DOHH2 (cell line): Measurements from ENCODE around the gene RDM1.
"Not testable (repeated sequence)": the region's sequence is repeated elsewhere in the genome, so short reads cannot be mapped to it uniquely, and the experiment has no call there.

ENCODE experiments used
- H3F3A ChIP-seq: fragments of 200-600 bp; sonication (generic), shearing (Covaris generic); 2 replicates; pipeline ENCODE4 v1.6.0; 2016; ENCODE audit warnings: antibody characterized with exemption, mild to moderate bottlenecking; ENCODE audit not compliant: control insufficient read depth, insufficient read depth
- H3K27ac ChIP-seq: fragments of 200-600 bp; sonication (generic); 2 replicates; pipeline ENCODE4 v1.5.1; 2014; ENCODE audit warnings: low read depth, mild to moderate bottlenecking, low read length, moderate library complexity
- H3K27me3 ChIP-seq: fragments of 200-600 bp; sonication (generic); 2 replicates; pipeline ENCODE4 v1.6.1; 2014; ENCODE audit warnings: mild to moderate bottlenecking, low read length, mixed read lengths; ENCODE audit not compliant: control insufficient read depth
- H3K36me3 ChIP-seq: fragments of 200-600 bp; sonication (generic); 2 replicates; pipeline ENCODE4 v1.6.1; 2014; ENCODE audit warnings: mild to moderate bottlenecking, low read length, moderate library complexity, mixed read lengths; ENCODE audit not compliant: control insufficient read depth
- H3K4me1 ChIP-seq: fragments of 200-600 bp; sonication (generic); 2 replicates; pipeline ENCODE4 v1.6.1; 2014; ENCODE audit warnings: mild to moderate bottlenecking, low read length, mixed read lengths; ENCODE audit not compliant: control insufficient read depth
- H3K4me2 ChIP-seq: fragments of 200-600 bp; sonication (generic); 2 replicates; pipeline ENCODE4 v1.6.0; 2014; ENCODE audit warnings: mild to moderate bottlenecking, low read length, moderate library complexity
- H3K4me3 ChIP-seq: fragments of 200-600 bp; sonication (generic); 2 replicates; pipeline ENCODE4 v1.5.1; 2014; ENCODE audit warnings: mild to moderate bottlenecking, low read length, mixed read lengths
- H3K79me2 ChIP-seq: fragments of 200-600 bp; sonication (generic); 2 replicates; pipeline ENCODE4 v1.6.1; 2014; ENCODE audit warnings: mild to moderate bottlenecking, low read length, mixed read lengths; ENCODE audit not compliant: control insufficient read depth
- H3K9me2 ChIP-seq: fragments of 200-600 bp; sonication (generic); replicated peaks from 2 replicates; pipeline ENCODE4 v1.6.1; 2014; ENCODE audit warnings: mild to moderate bottlenecking, low read length, mixed read lengths; ENCODE audit not compliant: control insufficient read depth
- H3K9me3 ChIP-seq: fragments of 200-600 bp; sonication (generic); 2 replicates; pipeline ENCODE4 v1.6.1; 2014; ENCODE audit warnings: antibody characterized with exemption, low read length, mixed read lengths; ENCODE audit not compliant: control insufficient read depth, insufficient read depth
- H4K20me1 ChIP-seq: fragments of 200-600 bp; sonication (generic); 2 replicates; pipeline ENCODE4 v1.6.0; 2014; ENCODE audit warnings: low read depth, mild to moderate bottlenecking, antibody characterized with exemption, low read length, moderate library complexity; ENCODE audit not compliant: control insufficient read depth, insufficient read depth
- EZH2phosphoT487 ChIP-seq: fragments of 200-600 bp; sonication (generic); IDR thresholded peaks from 2 replicates; pipeline ENCODE4 v1.6.1; 2017; ENCODE audit warnings: borderline replicate concordance, mild to moderate bottlenecking, antibody characterized with exemption, low read length, moderate library complexity, mixed read lengths
- TF ChIP-seq, protein P1 (sequence below): fragments of 200-600 bp; sonication (generic); IDR thresholded peaks from one replicate; pipeline ENCODE4 v1.5.1; 2014; ENCODE audit warnings: antibody characterized with exemption, mild to moderate bottlenecking, low read depth, low read length; ENCODE audit not compliant: poor library complexity, severe bottlenecking

RDM1 gene

DNA sequence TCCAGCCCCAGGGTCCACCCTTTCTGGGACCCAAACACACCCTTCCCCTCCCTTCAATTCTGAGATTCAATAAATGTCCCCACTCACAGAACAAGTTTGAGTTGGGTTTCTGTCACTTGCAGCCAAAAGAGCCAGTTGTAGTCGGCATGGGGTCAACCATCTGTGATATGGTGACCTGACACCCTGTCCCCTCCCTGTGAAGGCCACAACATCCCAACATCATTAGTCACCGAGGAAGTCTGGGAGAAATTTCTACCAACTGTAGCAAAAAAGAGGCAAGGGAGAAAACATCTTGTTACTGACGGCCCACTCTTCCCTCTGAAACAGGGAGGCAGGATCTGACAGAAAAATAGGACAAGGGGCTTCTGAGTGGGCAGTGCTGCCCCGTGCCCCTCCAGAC is 13.6 kb upstream of the RDM1 start:
- H3K4me2 ChIP-seq, result no peak overlapping the region
- H3K4me1 ChIP-seq, result no peaks in the 10 kb centered on the region
- H3K9me2 ChIP-seq, result no peaks in the 10 kb centered on the region
- no peaks in the 10 kb centered on the region for H3K36me3 ChIP-seq
- no peaks in the 10 kb centered on the region for H3K27me3 ChIP-seq
- H3K4me3 ChIP-seq, result no peak overlapping the region
- H4K20me1 ChIP-seq, result no peaks in the 10 kb centered on the region
- no peak overlapping the region for H3K27ac ChIP-seq
- no peaks in the 10 kb centered on the region for H3F3A ChIP-seq
- H3K9me3 ChIP-seq, result no peaks in the 10 kb centered on the region
- H3K79me2 ChIP-seq, result no peaks in the 10 kb centered on the region
- no peak for TF ChIP-seq EZH2phosphoT487
- TF ChIP-seq, protein P1, sequence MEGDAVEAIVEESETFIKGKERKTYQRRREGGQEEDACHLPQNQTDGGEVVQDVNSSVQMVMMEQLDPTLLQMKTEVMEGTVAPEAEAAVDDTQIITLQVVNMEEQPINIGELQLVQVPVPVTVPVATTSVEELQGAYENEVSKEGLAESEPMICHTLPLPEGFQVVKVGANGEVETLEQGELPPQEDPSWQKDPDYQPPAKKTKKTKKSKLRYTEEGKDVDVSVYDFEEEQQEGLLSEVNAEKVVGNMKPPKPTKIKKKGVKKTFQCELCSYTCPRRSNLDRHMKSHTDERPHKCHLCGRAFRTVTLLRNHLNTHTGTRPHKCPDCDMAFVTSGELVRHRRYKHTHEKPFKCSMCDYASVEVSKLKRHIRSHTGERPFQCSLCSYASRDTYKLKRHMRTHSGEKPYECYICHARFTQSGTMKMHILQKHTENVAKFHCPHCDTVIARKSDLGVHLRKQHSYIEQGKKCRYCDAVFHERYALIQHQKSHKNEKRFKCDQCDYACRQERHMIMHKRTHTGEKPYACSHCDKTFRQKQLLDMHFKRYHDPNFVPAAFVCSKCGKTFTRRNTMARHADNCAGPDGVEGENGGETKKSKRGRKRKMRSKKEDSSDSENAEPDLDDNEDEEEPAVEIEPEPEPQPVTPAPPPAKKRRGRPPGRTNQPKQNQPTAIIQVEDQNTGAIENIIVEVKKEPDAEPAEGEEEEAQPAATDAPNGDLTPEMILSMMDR, result no peak

DNA sequence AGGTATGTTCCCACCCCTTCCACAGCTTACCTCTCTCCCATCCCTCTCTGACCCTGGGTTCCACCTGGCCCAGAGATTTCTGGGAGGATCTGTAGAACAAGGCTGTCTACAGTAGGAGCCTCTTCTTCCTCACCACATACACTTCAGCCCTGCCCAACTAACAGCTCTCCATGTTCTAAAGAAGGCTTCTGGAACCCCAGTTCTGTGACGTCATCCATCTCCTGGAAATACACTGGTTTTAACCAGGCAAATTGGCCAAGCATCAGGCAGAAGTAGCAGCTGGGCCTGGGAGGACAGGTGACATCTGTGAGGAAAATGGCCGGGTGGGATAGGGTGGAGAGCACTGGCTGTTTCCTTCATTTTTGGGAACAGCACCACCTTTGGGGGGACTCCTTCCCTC is 13.0 kb upstream of the RDM1 start, which contains the start of gene LYZL6:
Gene LYZL6, minus strand, starts transcription at position 177 of the 400 bp plus-strand sequence. CDS start 4,357 bp downstream, outside the sequence.
- Histone ChIP-seq H3K9me2 (no peaks in the 10 kb centered on the region), H4K20me1 (no peaks in the 10 kb centered on the region), H3K27me3 (no peaks in the 10 kb centered on the region), H3K36me3 (no peaks in the 10 kb centered on the region), H3K9me3 (no peaks in the 10 kb centered on the region), H3K4me2 (no peak within 1 kb of the TSS), H3K79me2 (no peaks in the 10 kb centered on the region), H3K4me3 (no peak within 1 kb of the TSS), H3F3A (no peaks in the 10 kb centered on the region), H3K4me1 (no peaks in the 10 kb centered on the region), H3K27ac (no peak within 1 kb of the TSS)
- TF ChIP-seq, protein P1, result no peak
- no peak for TF ChIP-seq EZH2phosphoT487

DNA sequence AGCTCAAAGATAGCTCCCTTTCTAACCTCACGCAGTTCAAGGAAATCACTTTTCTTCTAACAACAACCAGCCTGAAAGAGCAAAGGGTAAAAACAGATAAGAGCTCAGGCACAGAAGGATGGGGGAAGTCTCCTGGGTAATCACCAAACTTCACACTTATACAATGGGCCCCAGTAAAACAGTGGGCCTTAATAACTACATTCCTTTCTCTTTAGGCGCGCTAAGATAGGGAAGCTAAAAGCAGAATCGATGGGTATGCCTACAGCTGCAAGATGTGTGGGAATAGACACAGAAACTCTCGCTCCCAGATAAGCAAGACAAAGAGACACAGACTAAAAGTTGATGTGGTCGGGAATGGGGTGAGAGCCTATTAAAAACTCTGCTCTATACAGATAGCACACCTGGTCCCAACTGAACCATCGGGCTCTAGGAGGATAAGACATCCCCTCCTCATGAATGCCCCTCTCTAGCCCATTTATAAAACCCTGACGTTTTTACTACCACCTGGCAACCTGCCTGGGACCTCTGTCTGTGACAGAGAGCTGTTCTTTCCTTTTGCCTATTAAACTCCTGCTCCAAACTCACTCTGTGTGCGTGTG is 12.1 kb upstream of the RDM1 start:
- no peaks in the 10 kb centered on the region for H3K79me2 ChIP-seq
- H3F3A ChIP-seq, result no peaks in the 10 kb centered on the region
- H3K4me3 ChIP-seq, result no peak overlapping the region
- no peaks in the 10 kb centered on the region for H3K9me3 ChIP-seq
- H3K4me2 ChIP-seq, result no peak overlapping the region
- no peaks in the 10 kb centered on the region for H3K9me2 ChIP-seq
- H3K27ac ChIP-seq, result no peak overlapping the region
- H3K4me1 ChIP-seq, result no peaks in the 10 kb centered on the region
- no peaks in the 10 kb centered on the region for H4K20me1 ChIP-seq
- H3K36me3 ChIP-seq, result no peaks in the 10 kb centered on the region
- no peak for TF ChIP-seq EZH2phosphoT487
- TF ChIP-seq, protein P1, result no peak
- H3K27me3 ChIP-seq, result no peaks in the 10 kb centered on the region

DNA sequence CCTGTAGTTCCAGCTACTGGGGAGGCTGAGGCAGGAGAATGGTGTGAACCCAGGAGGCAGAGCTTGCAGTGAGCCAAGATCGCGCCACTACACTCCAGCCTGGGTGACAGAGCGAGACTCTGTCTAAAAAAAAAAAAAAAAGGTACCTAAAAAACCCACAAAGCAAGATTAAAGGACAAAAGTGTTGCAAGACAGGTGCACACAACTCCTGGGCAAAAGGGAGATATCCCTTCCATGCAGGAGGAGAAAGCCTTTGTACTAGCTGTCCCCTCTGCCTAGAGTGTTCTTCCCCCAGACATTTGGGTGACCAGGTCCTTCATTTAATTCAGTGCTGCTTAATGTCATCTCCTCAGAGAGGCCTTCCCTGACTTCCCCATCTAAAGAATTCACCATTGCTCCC is 7.9 kb upstream of the RDM1 start:
- H3K9me2 ChIP-seq, H3K4me3 ChIP-seq, H3K4me2 ChIP-seq, H3K27me3 ChIP-seq, H4K20me1 ChIP-seq, H3K4me1 ChIP-seq, H3F3A ChIP-seq, H3K27ac ChIP-seq, H3K9me3 ChIP-seq, H3K36me3 ChIP-seq, H3K79me2 ChIP-seq: not testable (repeated sequence)
